Neutrophil (primary cell): Measurements from ENCODE around the gene TMEM138.

Source experiments
- H3K27ac ChIP-seq: fragments of 200-600 bp; sonication (generic); 2 replicates; pipeline ENCODE4 v1.5.1; 2016; ENCODE audit warnings: mild to moderate bottlenecking, moderate library complexity
- H3K27me3 ChIP-seq: fragments of 200-600 bp; sonication (generic); 2 replicates; pipeline ENCODE4 v1.6.0; 2016; ENCODE audit warnings: mild to moderate bottlenecking
- H3K36me3 ChIP-seq: fragments of 200-600 bp; sonication (generic); 2 replicates; pipeline ENCODE4 v1.5.1; 2017
- H3K4me1 ChIP-seq, 2 experiments: fragments of 200-600 bp in 1 of 2; sonication (generic) in 1 of 2; 1 replicate in 1 of 2; 2 replicates in 1 of 2; pipeline versions ENCODE4 v1.5.1 to v1.6.1; 2013 to 2016; ENCODE audit warnings: low read depth in 1 of 2, low read length in 1 of 2, mild to moderate bottlenecking in 1 of 2, moderate library complexity in 1 of 2; ENCODE audit not compliant: control insufficient read depth in 1 of 2, insufficient read depth in 1 of 2
- H3K4me3 ChIP-seq, 2 experiments: fragments of 200-600 bp in 1 of 2; sonication (generic) in 1 of 2; 1 replicate in 1 of 2; 2 replicates in 1 of 2; pipeline ENCODE4 v1.5.1; 2013 to 2016; ENCODE audit warnings: low read depth in 1 of 2, low read length in 1 of 2, mild to moderate bottlenecking in 1 of 2, moderate library complexity in 1 of 2
- H3K9me3 ChIP-seq: fragments of 200-600 bp; sonication (generic); 2 replicates; pipeline ENCODE4 v1.5.1; 2016
- TF ChIP-seq, protein P1 (sequence below): fragments of 200-600 bp; sonication (generic); IDR thresholded peaks from 2 replicates; pipeline ENCODE4 v1.5.1; 2016; ENCODE audit warnings: antibody characterized with exemption

TMEM138 gene

DNA sequence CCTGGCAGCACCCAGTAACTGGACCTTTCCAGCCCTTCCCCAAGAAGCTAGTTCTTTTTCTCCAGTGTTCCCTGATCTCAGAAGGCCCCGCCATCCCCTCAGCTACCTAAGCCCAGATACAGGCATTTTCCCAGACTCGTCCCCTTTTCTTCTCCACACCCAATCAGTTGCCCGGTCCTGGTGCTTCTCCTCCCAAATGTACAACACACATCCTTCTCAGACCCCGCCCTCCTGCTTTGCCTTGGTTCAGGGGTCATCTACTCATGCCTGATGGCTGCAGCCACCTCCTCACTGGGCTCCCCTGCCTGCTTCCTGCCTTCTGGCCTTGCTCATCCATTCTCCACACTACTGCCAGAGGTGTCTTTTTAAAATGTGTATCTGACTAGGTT is 22.7 kb upstream of the TMEM138 start:
- H3K4me3 ChIP-seq: no peak overlapping the region
- peaks cover 5 to 7% of the 10 kb centered on the region in 2 experiments for H3K4me1 ChIP-seq
- no peak overlapping the region for H3K27ac ChIP-seq
- H3K27me3 ChIP-seq: no peaks in the 10 kb centered on the region
- H3K36me3 ChIP-seq: peaks cover 35% of the 10 kb centered on the region
- TF ChIP-seq, protein P1, sequence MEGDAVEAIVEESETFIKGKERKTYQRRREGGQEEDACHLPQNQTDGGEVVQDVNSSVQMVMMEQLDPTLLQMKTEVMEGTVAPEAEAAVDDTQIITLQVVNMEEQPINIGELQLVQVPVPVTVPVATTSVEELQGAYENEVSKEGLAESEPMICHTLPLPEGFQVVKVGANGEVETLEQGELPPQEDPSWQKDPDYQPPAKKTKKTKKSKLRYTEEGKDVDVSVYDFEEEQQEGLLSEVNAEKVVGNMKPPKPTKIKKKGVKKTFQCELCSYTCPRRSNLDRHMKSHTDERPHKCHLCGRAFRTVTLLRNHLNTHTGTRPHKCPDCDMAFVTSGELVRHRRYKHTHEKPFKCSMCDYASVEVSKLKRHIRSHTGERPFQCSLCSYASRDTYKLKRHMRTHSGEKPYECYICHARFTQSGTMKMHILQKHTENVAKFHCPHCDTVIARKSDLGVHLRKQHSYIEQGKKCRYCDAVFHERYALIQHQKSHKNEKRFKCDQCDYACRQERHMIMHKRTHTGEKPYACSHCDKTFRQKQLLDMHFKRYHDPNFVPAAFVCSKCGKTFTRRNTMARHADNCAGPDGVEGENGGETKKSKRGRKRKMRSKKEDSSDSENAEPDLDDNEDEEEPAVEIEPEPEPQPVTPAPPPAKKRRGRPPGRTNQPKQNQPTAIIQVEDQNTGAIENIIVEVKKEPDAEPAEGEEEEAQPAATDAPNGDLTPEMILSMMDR: no peak
- H3K9me3 ChIP-seq: no peaks in the 10 kb centered on the region

DNA sequence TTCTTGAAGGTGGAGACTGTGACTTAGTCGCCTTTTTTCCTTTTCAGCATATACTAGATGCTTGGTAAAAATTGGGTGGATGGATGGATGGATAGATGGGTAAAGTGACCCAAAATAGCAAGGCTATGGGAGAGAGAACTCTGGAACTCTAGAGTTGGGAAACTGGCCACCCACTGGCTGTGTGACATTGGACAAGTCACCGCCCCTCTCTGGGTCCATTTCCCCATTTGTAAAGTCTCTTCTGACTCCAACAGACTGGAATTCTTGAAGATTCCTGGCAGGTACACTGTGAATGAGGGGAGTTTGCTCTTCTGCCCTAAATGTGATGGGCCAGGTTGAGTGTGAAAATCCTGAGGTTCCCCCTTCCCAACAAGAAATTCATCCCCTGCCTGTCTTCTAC is 21.2 kb upstream of the TMEM138 start:
- Histone ChIP-seq H3K36me3 (peaks cover 49% of the 10 kb centered on the region), H3K4me3 (no peak overlapping the region), H3K9me3 (no peaks in the 10 kb centered on the region), H3K4me1 (peaks cover 3 to 4% of the 10 kb centered on the region in 2 experiments), H3K27ac (no peak overlapping the region), H3K27me3 (no peaks in the 10 kb centered on the region)
- TF ChIP-seq, protein P1: no peak

DNA sequence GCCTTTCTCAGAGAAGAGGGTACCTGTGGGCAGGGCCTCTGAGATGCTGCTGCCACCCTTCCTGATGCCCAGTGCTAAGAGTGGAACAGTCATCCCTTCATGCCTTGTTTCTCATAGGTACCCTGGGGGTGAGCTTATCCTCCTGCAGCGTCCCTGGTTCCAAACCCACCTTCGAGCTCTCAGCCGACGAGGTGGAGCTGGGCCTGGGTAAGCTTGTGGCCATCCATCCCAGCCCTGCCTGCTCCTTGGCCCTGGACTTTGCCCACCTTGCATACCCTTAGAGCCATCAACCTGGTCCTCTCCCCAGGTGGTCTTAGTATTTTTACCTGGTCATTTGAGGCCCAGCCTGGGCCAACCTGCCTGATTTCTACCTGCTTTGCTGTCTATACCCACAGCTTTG is 20.5 kb upstream of the TMEM138 start:
- no peak overlapping the region for H3K4me3 ChIP-seq
- H3K9me3 ChIP-seq: no peaks in the 10 kb centered on the region
- TF ChIP-seq, protein P1: no peak
- peaks cover 57% of the 10 kb centered on the region for H3K36me3 ChIP-seq
- no peaks in the 10 kb centered on the region for H3K4me1 ChIP-seq
- no peak overlapping the region for H3K27ac ChIP-seq
- no peaks in the 10 kb centered on the region for H3K27me3 ChIP-seq

DNA sequence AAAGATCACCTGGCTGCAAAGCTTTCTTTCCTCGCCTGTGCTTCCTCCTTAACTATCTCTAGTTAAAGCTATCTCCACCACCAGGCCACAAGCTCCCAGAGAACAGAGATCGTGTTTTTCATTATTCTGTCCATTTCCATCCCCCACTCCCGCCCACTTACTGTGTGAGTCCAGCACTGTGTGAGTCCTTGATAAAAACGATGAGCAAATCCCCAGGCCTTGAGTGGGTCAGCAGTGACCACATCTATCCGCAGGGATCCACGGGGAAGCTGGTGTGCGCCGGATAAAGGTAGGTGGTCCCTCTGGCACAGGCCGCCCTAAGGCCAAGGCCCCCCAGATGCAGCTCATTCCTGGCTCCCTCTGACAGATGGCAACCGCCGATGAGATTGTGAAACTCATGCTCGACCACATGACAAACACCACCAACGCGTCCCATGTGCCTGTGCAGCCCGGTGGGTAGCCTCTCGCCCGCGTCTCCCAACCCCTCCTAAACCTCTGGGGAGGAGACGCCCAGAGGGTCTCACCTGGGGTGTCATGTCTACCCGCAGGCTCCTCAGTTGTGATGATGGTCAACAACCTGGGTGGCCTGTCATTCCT is 19.9 kb upstream of the TMEM138 start:
- no peaks in the 10 kb centered on the region for H3K9me3 ChIP-seq
- no peaks in the 10 kb centered on the region for H3K4me1 ChIP-seq
- H3K36me3 ChIP-seq: peaks cover 62% of the 10 kb centered on the region
- no peaks in the 10 kb centered on the region for H3K27me3 ChIP-seq
- TF ChIP-seq, protein P1: no peak
- no peak overlapping the region for H3K4me3 ChIP-seq
- no peak overlapping the region for H3K27ac ChIP-seq

DNA sequence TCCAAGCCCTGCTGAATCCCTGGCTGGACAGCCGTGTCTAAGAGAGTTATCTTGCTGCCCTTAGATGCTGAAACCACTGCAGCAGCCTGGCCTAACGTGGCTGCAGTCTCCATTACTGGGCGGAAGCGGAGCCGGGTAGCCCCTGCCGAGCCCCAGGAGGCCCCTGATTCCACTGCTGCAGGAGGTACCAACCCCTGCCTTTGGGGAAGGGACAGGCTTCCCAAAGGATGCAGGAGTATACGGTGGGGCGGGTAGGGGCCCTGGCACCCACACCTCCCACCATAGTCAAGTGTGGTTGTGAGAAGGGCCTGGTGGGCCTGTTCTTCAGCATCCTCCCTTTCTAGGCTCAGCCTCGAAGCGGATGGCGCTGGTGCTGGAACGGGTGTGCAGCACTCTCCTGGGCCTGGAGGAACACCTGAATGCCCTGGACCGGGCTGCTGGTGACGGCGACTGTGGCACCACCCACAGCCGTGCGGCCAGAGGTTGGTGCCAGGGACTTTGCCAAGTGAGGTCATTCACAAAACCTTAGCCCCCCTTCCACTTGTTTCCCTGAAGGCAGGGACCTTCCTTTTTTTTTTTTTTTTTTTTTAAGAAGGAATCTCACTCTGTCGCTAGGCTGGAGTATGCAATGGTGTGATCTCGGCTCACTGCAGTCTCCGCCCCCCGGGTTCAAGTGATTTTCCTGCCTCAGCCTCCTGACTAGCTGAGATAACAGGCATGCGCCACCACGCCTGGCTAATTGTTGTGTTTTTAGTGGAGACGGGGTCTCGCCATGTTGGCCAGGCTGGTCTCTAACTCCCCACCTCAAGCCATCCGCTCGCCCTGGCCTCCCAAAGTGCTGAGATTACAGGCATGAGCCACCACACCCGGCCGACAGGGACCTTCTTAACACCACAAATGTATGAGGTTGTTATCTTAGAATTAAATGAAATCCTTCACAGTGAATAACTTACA is 18.1 kb upstream of the TMEM138 start:
- Histone ChIP-seq H3K27me3 (no peaks in the 10 kb centered on the region), H3K27ac (no peak overlapping the region), H3K36me3 (peaks cover 66% of the 10 kb centered on the region), H3K4me3 (no peak overlapping the region), H3K9me3 (no peaks in the 10 kb centered on the region), H3K4me1 (no peaks in the 10 kb centered on the region)
- TF ChIP-seq, protein P1: no peak
